Measurements from ENCODE around the gene ZCCHC7.

Gene ZCCHC7

GRCh38 chr9:37255944-37256862 is 135.8 kb downstream of the ZCCHC7 start:
- no peak overlapping the region for H3K27ac ChIP-seq (ENCODE audit: low read depth, low read length)
- no peaks in the 10 kb centered on the region for H3K27me3 ChIP-seq (ENCODE audit: insufficient read depth, low read length)
- no peaks in the 10 kb centered on the region for H3K36me3 ChIP-seq (ENCODE audit: insufficient read depth, low read length)
- H3K4me1 ChIP-seq (ENCODE audit: insufficient read depth, low read length), result peaks cover 64% of the 10 kb centered on the region
- no peak overlapping the region for H3K9ac ChIP-seq (ENCODE audit: low read depth, low read length)
- no peak overlapping the region for H3K4me3 ChIP-seq (ENCODE audit: low read length)
- 86% methylated on average over 4 of the region's 4 CpGs for WGBS
- H3K9me3 ChIP-seq (ENCODE audit: insufficient read depth, low read depth, low read length), result no peaks in the 10 kb centered on the region

DNA sequence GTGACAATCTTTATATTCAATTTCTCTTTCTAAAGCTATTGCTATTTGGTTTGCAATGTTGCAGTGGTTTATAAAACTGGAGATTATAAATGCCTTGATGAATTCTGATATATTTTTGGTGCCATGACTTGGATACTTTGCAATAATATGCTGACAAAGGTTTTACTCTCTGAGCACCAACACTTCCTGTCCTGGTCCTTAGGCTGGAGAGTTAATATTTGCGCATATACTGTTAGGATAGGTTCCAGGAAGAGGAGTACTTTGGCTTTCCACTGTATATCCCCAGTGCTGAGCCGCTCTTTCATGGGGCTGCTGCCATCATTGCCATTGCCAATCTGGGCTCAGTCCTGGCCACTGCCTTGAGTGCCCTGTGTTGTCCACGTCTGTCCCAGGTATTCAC is 139.6 kb downstream of the ZCCHC7 start:
- Histone ChIP-seq H3K36me3 (ENCODE audit: insufficient read depth, low read length) (no peaks in the 10 kb centered on the region), H3K27ac (ENCODE audit: low read depth, low read length) (no peak overlapping the region), H3K4me1 (ENCODE audit: insufficient read depth, low read length) (peaks cover 30% of the 10 kb centered on the region), H3K9ac (ENCODE audit: low read depth, low read length) (no peak overlapping the region), H3K9me3 (ENCODE audit: insufficient read depth, low read depth, low read length) (no peaks in the 10 kb centered on the region), H3K27me3 (ENCODE audit: insufficient read depth, low read length) (no peaks in the 10 kb centered on the region), H3K4me3 (ENCODE audit: low read length) (no peak overlapping the region)
- 92% methylated on average over 3 of the region's 3 CpGs for WGBS

DNA sequence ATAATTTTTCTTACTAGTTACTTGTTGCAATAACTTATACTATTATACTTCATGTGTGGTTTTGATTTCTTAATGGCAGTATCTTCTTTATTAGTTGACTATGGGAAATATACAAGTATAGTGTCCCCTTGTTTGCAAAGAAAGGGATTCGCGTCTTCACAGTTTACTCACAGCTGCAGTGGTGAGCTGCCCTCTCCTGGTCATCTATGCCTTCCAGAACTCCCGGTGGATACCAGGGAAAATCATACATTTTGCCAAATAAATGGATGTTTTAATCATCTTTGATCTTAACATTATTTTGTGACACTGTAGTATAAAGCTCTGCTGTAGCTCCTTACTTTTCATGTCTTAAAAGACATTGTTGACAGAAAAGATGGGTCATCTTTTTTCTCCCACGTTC is 142.0 kb downstream of the ZCCHC7 start:
- Histone ChIP-seq H3K27me3 (ENCODE audit: insufficient read depth, low read length) (no peaks in the 10 kb centered on the region), H3K4me3 (ENCODE audit: low read length) (no peak overlapping the region), H3K9ac (ENCODE audit: low read depth, low read length) (no peak overlapping the region), H3K4me1 (ENCODE audit: insufficient read depth, low read length) (peaks cover 16% of the 10 kb centered on the region; the same call in 1 of the 2 replicates), H3K9me3 (ENCODE audit: insufficient read depth, low read depth, low read length) (no peaks in the 10 kb centered on the region), H3K36me3 (ENCODE audit: insufficient read depth, low read length) (no peaks in the 10 kb centered on the region), H3K27ac (ENCODE audit: low read depth, low read length) (no peak overlapping the region)
- WGBS, result 48% methylated on average over 4 of the region's 4 CpGs

- Histone ChIP-seq H3K9me3 (ENCODE audit: insufficient read depth, low read depth, low read length) (no peaks in the 10 kb centered on the region), H3K27me3 (ENCODE audit: insufficient read depth, low read length) (no peaks in the 10 kb centered on the region), H3K4me3 (ENCODE audit: low read length) (no peak overlapping the region), H3K27ac (ENCODE audit: low read depth, low read length) (no peak overlapping the region), H3K9ac (ENCODE audit: low read depth, low read length) (no peak overlapping the region), H3K36me3 (ENCODE audit: insufficient read depth, low read length) (no peaks in the 10 kb centered on the region), H3K4me1 (ENCODE audit: insufficient read depth, low read length) (peaks cover 3% of the 10 kb centered on the region; the same call in 1 of the 2 replicates)
- WGBS, result no CpG with 5 or more reads among the region's 1 CpG
Measured at GRCh38 chr9:37264539-37264938, 144.2 kb downstream of the ZCCHC7 start.

GRCh38 chr9:37266630-37267029 is 146.3 kb downstream of the ZCCHC7 start:
- H3K27me3 ChIP-seq (ENCODE audit: insufficient read depth, low read length), result no peaks in the 10 kb centered on the region
- H3K36me3 ChIP-seq (ENCODE audit: insufficient read depth, low read length), result no peaks in the 10 kb centered on the region
- 93% methylated on average over 1 of the region's 1 CpG for WGBS
- no peak overlapping the region for H3K27ac ChIP-seq (ENCODE audit: low read depth, low read length)
- H3K4me1 ChIP-seq (ENCODE audit: insufficient read depth, low read length), result no peaks in the 10 kb centered on the region
- H3K9me3 ChIP-seq (ENCODE audit: insufficient read depth, low read depth, low read length), result no peaks in the 10 kb centered on the region
- no peak overlapping the region for H3K4me3 ChIP-seq (ENCODE audit: low read length)
- no peak overlapping the region for H3K9ac ChIP-seq (ENCODE audit: low read depth, low read length)

GRCh38 chr9:37269221-37269620 is 148.8 kb downstream of the ZCCHC7 start:
- 96% methylated on average over 5 of the region's 5 CpGs for WGBS
- Histone ChIP-seq H3K27me3 (ENCODE audit: insufficient read depth, low read length) (no peaks in the 10 kb centered on the region), H3K27ac (ENCODE audit: low read depth, low read length) (no peak overlapping the region), H3K4me3 (ENCODE audit: low read length) (no peak overlapping the region), H3K9ac (ENCODE audit: low read depth, low read length) (no peak overlapping the region), H3K9me3 (ENCODE audit: insufficient read depth, low read depth, low read length) (no peaks in the 10 kb centered on the region), H3K4me1 (ENCODE audit: insufficient read depth, low read length) (no peaks in the 10 kb centered on the region), H3K36me3 (ENCODE audit: insufficient read depth, low read length) (no peaks in the 10 kb centered on the region)

GRCh38 chr9:37271679-37272078 is 151.3 kb downstream of the ZCCHC7 start:
- H3K27me3 ChIP-seq (ENCODE audit: insufficient read depth, low read length), result no peaks in the 10 kb centered on the region
- H3K27ac ChIP-seq (ENCODE audit: low read depth, low read length), result no peak overlapping the region
- no peak overlapping the region for H3K9ac ChIP-seq (ENCODE audit: low read depth, low read length)
- H3K4me1 ChIP-seq (ENCODE audit: insufficient read depth, low read length), result no peaks in the 10 kb centered on the region
- H3K36me3 ChIP-seq (ENCODE audit: insufficient read depth, low read length), result no peaks in the 10 kb centered on the region
- WGBS, result 95% methylated on average over 6 of the region's 6 CpGs
- no peak overlapping the region for H3K4me3 ChIP-seq (ENCODE audit: low read length)
- H3K9me3 ChIP-seq (ENCODE audit: insufficient read depth, low read depth, low read length), result no peaks in the 10 kb centered on the region

DNA sequence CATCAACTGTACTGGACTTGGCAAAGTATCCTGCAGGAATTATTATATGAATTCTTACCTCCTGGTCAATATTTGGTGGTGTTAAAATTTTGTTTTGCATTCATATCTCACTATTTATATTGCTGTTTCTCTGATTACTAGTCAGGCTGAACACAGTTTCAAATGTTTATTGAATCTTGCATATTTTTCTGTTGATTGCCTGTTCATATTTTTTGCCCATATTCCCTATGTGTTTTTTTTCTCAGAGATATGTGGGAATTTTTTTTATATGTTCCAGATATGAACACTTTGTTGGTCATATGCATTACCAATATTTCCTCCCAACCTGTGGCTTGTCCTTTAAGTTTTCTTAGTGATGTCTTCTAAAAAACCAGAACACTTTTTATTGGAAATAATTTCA is 153.2 kb downstream of the ZCCHC7 start:
- H3K9ac ChIP-seq (ENCODE audit: low read depth, low read length), result no peak overlapping the region
- no peaks in the 10 kb centered on the region for H3K36me3 ChIP-seq (ENCODE audit: insufficient read depth, low read length)
- H3K27ac ChIP-seq (ENCODE audit: low read depth, low read length), result no peak overlapping the region
- no peaks in the 10 kb centered on the region for H3K4me1 ChIP-seq (ENCODE audit: insufficient read depth, low read length)
- no peaks in the 10 kb centered on the region for H3K9me3 ChIP-seq (ENCODE audit: insufficient read depth, low read depth, low read length)
- H3K4me3 ChIP-seq (ENCODE audit: low read length), result no peak overlapping the region
- H3K27me3 ChIP-seq (ENCODE audit: insufficient read depth, low read length), result no peaks in the 10 kb centered on the region

DNA sequence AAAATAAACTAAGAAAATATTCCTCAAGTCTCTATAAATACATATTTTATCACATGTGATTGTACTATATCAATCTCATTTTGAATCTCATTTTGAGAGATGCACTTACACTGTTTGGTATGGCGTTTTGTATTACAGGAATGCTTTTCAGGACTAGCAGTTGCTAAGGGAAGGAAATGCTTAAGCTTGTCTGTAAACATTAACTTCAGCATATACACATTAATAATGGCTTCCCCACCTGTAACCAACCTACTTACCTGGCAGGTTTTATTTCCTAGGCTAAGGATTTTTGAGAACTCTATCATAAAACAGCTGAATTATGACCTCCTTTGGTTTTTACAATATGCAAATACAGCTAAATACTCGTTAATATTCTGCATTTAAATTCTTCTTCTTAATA is 161.2 kb downstream of the ZCCHC7 start:
- Histone ChIP-seq H3K27ac (ENCODE audit: low read depth, low read length) (no peak overlapping the region), H3K4me1 (ENCODE audit: insufficient read depth, low read length) (peaks cover 23% of the 10 kb centered on the region), H3K27me3 (ENCODE audit: insufficient read depth, low read length) (no peaks in the 10 kb centered on the region), H3K9ac (ENCODE audit: low read depth, low read length) (no peak overlapping the region), H3K9me3 (ENCODE audit: insufficient read depth, low read depth, low read length) (no peaks in the 10 kb centered on the region), H3K36me3 (ENCODE audit: insufficient read depth, low read length) (no peaks in the 10 kb centered on the region), H3K4me3 (ENCODE audit: low read length) (no peak overlapping the region)
- WGBS, result 90% methylated on average over 1 of the region's 2 CpGs

GRCh38 chr9:37283730-37284325 is 163.5 kb downstream of the ZCCHC7 start:
- H3K9me3 ChIP-seq (ENCODE audit: insufficient read depth, low read depth, low read length), result no peaks in the 10 kb centered on the region
- no peaks in the 10 kb centered on the region for H3K36me3 ChIP-seq (ENCODE audit: insufficient read depth, low read length)
- H3K4me3 ChIP-seq (ENCODE audit: low read length), result no peak overlapping the region
- H3K27ac ChIP-seq (ENCODE audit: low read depth, low read length), result no peak overlapping the region; the same call in 1 of the 2 replicates
- H3K9ac ChIP-seq (ENCODE audit: low read depth, low read length), result no peak overlapping the region
- 46% methylated on average over 6 of the region's 6 CpGs for WGBS
- peaks cover 23% of the 10 kb centered on the region for H3K4me1 ChIP-seq (ENCODE audit: insufficient read depth, low read length)
- no peaks in the 10 kb centered on the region for H3K27me3 ChIP-seq (ENCODE audit: insufficient read depth, low read length)

DNA sequence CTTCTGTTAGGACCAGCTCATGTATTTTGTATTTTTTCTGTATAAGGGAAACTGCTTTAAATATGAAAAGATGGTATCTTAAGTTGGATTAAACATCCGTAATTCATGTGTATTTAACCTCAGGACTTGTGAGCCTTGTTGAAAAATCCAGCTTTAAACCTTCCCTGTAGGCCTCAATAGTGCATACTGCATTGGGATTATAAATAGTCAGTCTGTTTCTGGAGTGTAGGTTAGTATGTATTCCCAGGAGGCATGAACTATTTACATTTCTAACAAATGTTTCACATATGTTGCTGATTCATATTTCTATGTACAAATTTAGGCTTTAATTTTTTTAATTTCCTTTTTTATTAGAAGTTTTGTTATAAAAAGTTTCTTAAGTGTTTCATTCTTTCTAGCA is 164.3 kb downstream of the ZCCHC7 start:
- Histone ChIP-seq H3K9me3 (ENCODE audit: insufficient read depth, low read depth, low read length) (no peaks in the 10 kb centered on the region), H3K4me3 (ENCODE audit: low read length) (no peak overlapping the region), H3K27ac (ENCODE audit: low read depth, low read length) (no peak overlapping the region), H3K27me3 (ENCODE audit: insufficient read depth, low read length) (no peaks in the 10 kb centered on the region), H3K4me1 (ENCODE audit: insufficient read depth, low read length) (peaks cover 23% of the 10 kb centered on the region), H3K9ac (ENCODE audit: low read depth, low read length) (no peak overlapping the region), H3K36me3 (ENCODE audit: insufficient read depth, low read length) (no peaks in the 10 kb centered on the region)
- WGBS, result 88% methylated on average over 1 of the region's 1 CpG
